ENCODE results near the gene AURKAIP1.

GRCh38 chr1:1388078-1388472 lies 13.1 kb upstream of the AURKAIP1 start:
- TF ChIP-seq CTCF (conservative IDR thresholded peaks at IDR 0.05 in 1 of 2, IDR thresholded peaks at IDR 0.05 in 1 of 2; ENCODE audit: low read depth in 1 of 2, low read length in 2 of 2) (no peak), EZH2 (IDR thresholded peaks at IDR 0.05; ENCODE audit: low read length, missing control alignments) (no peak)
